CD4-positive, CD25-positive, alpha-beta regulatory T cell (primary cell): ENCODE results near the gene TNRC18. TPM values are rescaled to one million over a fixed set of nuclear protein-coding genes. Genes with fewer than 3 reads are reported as not detected.

Experiments
- ATAC-seq, 2 donors: fragments of 150-1000 bp; cut with Tn5 transposase; one replicate each; pipeline ENCODE4 v1.10.0; 2021; ENCODE audit warnings: low read depth in 2 of 2, moderate number of reproducible peaks in 2 of 2, moderate library complexity in 1 of 2
- DNase-seq, 3 donors: peaks; one replicate each; pipeline versions ENCODE4 v3.0.0 to v3.0.0-alpha.2; 2012 to 2022; ENCODE audit warnings: mixed read lengths in 1 of 3
- H3K27ac ChIP-seq: one replicate; pipeline ENCODE4 v1.7.0; 2013; ENCODE audit warnings: mild to moderate bottlenecking, low read length; ENCODE audit not compliant: insufficient read depth, poor library complexity, severe bottlenecking
- H3K27me3 ChIP-seq: one replicate; pipeline ENCODE4 v1.7.0; 2013; ENCODE audit warnings: low read length; ENCODE audit not compliant: control insufficient read depth, insufficient read depth
- H3K36me3 ChIP-seq: one replicate; pipeline ENCODE4 v1.7.0; 2013; ENCODE audit warnings: mild to moderate bottlenecking, low read length, moderate library complexity; ENCODE audit not compliant: control insufficient read depth, insufficient read depth
- H3K4me1 ChIP-seq: 2 replicates; pipeline ENCODE4 v1.7.0; 2013; ENCODE audit warnings: mild to moderate bottlenecking, low read length; ENCODE audit not compliant: insufficient read depth, control insufficient read depth, poor library complexity, severe bottlenecking
- H3K4me3 ChIP-seq: one replicate; pipeline ENCODE4 v1.7.0; 2013; ENCODE audit warnings: low read depth, mild to moderate bottlenecking, low read length, moderate library complexity
- H3K9me3 ChIP-seq, 2 experiments: 1 replicate in 1 of 2; 2 replicates in 1 of 2; pipeline ENCODE4 v1.7.0; 2013; ENCODE audit warnings: low read length in 2 of 2, mild to moderate bottlenecking in 1 of 2, moderate library complexity in 1 of 2; ENCODE audit not compliant: control insufficient read depth in 2 of 2
- H3K27ac Mint-ChIP-seq, 3 donors: one replicate each; pipeline ENCODE4 v1.8.0; 2020 to 2022; ENCODE audit warnings: mild to moderate bottlenecking in 3 of 3, mixed read lengths in 3 of 3, moderate library complexity in 2 of 3
- H3K27me3 Mint-ChIP-seq: one replicate; pipeline ENCODE4 v1.8.0; 2022; ENCODE audit warnings: mild to moderate bottlenecking, mixed read lengths
- H3K36me3 Mint-ChIP-seq: one replicate; pipeline ENCODE4 v1.8.0; 2020; ENCODE audit warnings: mixed read lengths
- H3K4me1 Mint-ChIP-seq, 4 donors: one replicate each; pipeline ENCODE4 v1.8.0; 2020 to 2022; ENCODE audit warnings: mixed read lengths in 4 of 4, mild to moderate bottlenecking in 1 of 4
- H3K4me3 Mint-ChIP-seq, 4 donors: one replicate each; pipeline ENCODE4 v1.8.0; 2020 to 2022; ENCODE audit warnings: mild to moderate bottlenecking in 4 of 4, mixed read lengths in 4 of 4, moderate library complexity in 3 of 4
- H3K9me3 Mint-ChIP-seq, 7 donors: one replicate each; pipeline ENCODE4 v1.8.0; 2020 to 2022; ENCODE audit warnings: mixed read lengths in 7 of 7, mild to moderate bottlenecking in 3 of 7, moderate library complexity in 2 of 7
- polyA plus RNA-seq, 4 donors: library from polyadenylated mRNA; unstranded; fragments of 300-500 nt; fragmentation: Illumina TruSeq; gene quantifications; one replicate each; pipeline ENCODE4 v1.2.3, GENCODE V29; 2021
- total RNA-seq: library from RNA; stranded (reverse); gene quantifications from one replicate; pipeline ENCODE4 v1.2.3, GENCODE V29; 2022

The TNRC18 gene
- total and polyA plus RNA-seq, 5 donors from 2014 or later, result 0.17 to 80.1 (median 0.60) TPM

DNA sequence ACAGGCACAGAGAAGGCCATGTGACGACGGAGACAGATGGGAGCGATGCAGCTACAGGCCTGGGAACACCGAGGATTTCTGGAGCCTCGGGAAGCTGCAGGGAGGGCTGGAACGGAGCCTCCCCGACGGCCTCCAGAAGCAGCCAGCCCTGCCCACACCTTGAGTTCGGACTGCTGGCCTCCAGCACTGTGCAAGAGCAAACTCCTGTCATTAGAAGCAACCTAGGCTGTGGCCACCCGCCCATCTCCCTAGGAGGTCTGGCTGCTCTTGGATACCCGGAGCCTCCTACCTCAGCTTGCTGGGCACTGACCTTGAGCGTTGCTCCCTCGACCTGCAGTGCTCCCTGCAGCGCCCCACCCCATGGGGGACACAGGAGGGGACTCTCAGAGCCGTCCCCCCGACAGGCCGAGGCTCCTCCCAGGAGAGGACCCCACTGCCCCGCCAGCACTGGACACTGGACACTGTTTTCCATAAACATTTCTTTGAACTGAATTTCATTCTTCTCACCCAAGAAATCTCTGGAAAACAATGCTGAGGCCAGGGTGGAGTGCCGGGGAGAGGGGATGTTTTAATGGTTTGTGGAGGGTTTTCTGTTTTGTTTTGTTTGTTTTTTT lies 22.5 kb upstream of the TNRC18 start:
- Histone ChIP-seq H3K27ac (no peak overlapping the region), H3K4me3 (no peak overlapping the region), H3K9me3 (no peaks in the 10 kb centered on the region), H3K27me3 (no peaks in the 10 kb centered on the region), H3K4me1 (no peaks in the 10 kb centered on the region), H3K36me3 (no peaks in the 10 kb centered on the region)
- H3K27ac Mint-ChIP-seq, result no peak overlapping the region
- no peak for DNase-seq
- no peak overlapping the region for H3K4me3 Mint-ChIP-seq
- no peaks in the 10 kb centered on the region for H3K4me1 Mint-ChIP-seq
- H3K36me3 Mint-ChIP-seq, result no peaks in the 10 kb centered on the region
- ATAC-seq, result no peak
- no peaks in the 10 kb centered on the region for H3K27me3 Mint-ChIP-seq
- no peaks in the 10 kb centered on the region for H3K9me3 Mint-ChIP-seq

GRCh38 chr7:5443678-5444077 lies 20.0 kb upstream of the TNRC18 start:
- no peaks in the 10 kb centered on the region for H3K4me1 ChIP-seq
- H3K9me3 ChIP-seq, result no peaks in the 10 kb centered on the region
- Mint-ChIP-seq H3K36me3 (peaks cover 3% of the 10 kb centered on the region), H3K27ac (no peak overlapping the region), H3K4me1 (no peaks in the 10 kb centered on the region), H3K9me3 (no peaks in the 10 kb centered on the region), H3K27me3 (peaks cover 5% of the 10 kb centered on the region), H3K4me3 (no peak overlapping the region)
- H3K27me3 ChIP-seq, result no peaks in the 10 kb centered on the region
- ATAC-seq (no peak), DNase-seq (no peak)
- H3K4me3 ChIP-seq, result no peak overlapping the region
- H3K36me3 ChIP-seq, result no peaks in the 10 kb centered on the region
- H3K27ac ChIP-seq, result no peak overlapping the region

DNA sequence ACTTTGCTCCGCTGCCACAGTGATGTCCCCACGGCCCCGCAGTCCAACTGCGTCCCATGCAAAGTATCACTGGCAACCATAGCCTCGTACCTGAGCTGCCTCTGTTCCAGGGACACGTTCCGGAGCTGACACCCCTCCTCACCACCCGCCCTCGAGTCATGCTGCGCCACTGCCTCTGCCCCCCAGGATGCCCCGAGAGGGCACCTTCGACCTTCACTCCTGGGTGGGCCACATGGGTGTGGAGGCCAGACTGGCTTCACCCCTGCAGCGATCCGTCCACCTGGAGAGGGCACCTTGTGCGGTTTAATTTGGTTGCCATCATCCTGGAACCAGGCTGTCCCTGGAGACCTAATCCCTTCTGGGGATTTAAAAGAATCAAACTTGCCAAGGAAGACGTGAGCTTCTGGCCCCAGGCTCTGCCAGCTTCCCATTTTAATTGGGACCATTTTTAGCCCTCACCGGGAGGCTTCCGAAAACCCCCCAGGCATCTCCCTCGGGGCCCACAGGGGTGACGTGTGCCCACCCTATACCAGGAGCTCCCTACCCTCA lies 19.2 kb upstream of the TNRC18 start:
- no peak overlapping the region for H3K4me3 Mint-ChIP-seq
- H3K4me1 Mint-ChIP-seq, result no peaks in the 10 kb centered on the region
- no peaks in the 10 kb centered on the region for H3K36me3 ChIP-seq
- H3K27me3 Mint-ChIP-seq, result peaks cover 5% of the 10 kb centered on the region
- no peaks in the 10 kb centered on the region for H3K9me3 ChIP-seq
- no peak overlapping the region for H3K27ac ChIP-seq
- no peaks in the 10 kb centered on the region for H3K4me1 ChIP-seq
- H3K9me3 Mint-ChIP-seq, result no peaks in the 10 kb centered on the region
- ATAC-seq, result no peak
- no peak overlapping the region for H3K27ac Mint-ChIP-seq
- H3K27me3 ChIP-seq, result no peaks in the 10 kb centered on the region
- H3K36me3 Mint-ChIP-seq, result peaks cover 3% of the 10 kb centered on the region
- no peak overlapping the region for H3K4me3 ChIP-seq
- no peak for DNase-seq

- ATAC-seq, result no peak
- no peaks in the 10 kb centered on the region for H3K4me1 Mint-ChIP-seq
- no peak overlapping the region for H3K27ac ChIP-seq
Observed at GRCh38 chr7:5441840-5442503, 18.3 kb upstream of the TNRC18 start.

GRCh38 chr7:5439572-5440496 lies 16.2 kb upstream of the TNRC18 start:
- H3K9me3 ChIP-seq, result no peaks in the 10 kb centered on the region
- H3K4me1 ChIP-seq, result no peaks in the 10 kb centered on the region
- no peaks in the 10 kb centered on the region for H3K27me3 ChIP-seq
- DNase-seq (no peak), ATAC-seq (no peak)
- peaks cover 5% of the 10 kb centered on the region for H3K27me3 Mint-ChIP-seq
- no peaks in the 10 kb centered on the region for H3K4me1 Mint-ChIP-seq
- H3K9me3 Mint-ChIP-seq, result peaks cover 0 to 1% (median 0%) of the 10 kb centered on the region in 7 donors
- H3K36me3 Mint-ChIP-seq, result peaks cover 9% of the 10 kb centered on the region
- H3K4me3 ChIP-seq, result no peak overlapping the region
- H3K27ac ChIP-seq, result no peak overlapping the region
- no peak overlapping the region for H3K27ac Mint-ChIP-seq
- no peak overlapping the region for H3K4me3 Mint-ChIP-seq
- no peaks in the 10 kb centered on the region for H3K36me3 ChIP-seq

More at GRCh38 chr7:5441840-5442503, 18.3 kb upstream of the TNRC18 start:
- H3K36me3 Mint-ChIP-seq, result peaks cover 9% of the 10 kb centered on the region
- H3K27me3 Mint-ChIP-seq, result peaks cover 5% of the 10 kb centered on the region
- no peak overlapping the region for H3K27ac Mint-ChIP-seq
- H3K9me3 Mint-ChIP-seq, result no peaks in the 10 kb centered on the region
- DNase-seq, result no peak
- Histone ChIP-seq H3K9me3 (no peaks in the 10 kb centered on the region), H3K4me1 (no peaks in the 10 kb centered on the region), H3K27me3 (no peaks in the 10 kb centered on the region), H3K4me3 (no peak overlapping the region), H3K36me3 (no peaks in the 10 kb centered on the region)
- no peak overlapping the region for H3K4me3 Mint-ChIP-seq

GRCh38 chr7:5439209-5439571 lies 15.6 kb upstream of the TNRC18 start:
- Mint-ChIP-seq H3K27ac (no peak overlapping the region), H3K36me3 (peaks cover 9% of the 10 kb centered on the region), H3K4me3 (no peak overlapping the region), H3K4me1 (no peaks in the 10 kb centered on the region), H3K9me3 (peaks cover 0 to 1% (median 0%) of the 10 kb centered on the region in 7 donors), H3K27me3 (peaks cover 5% of the 10 kb centered on the region)
- Histone ChIP-seq H3K27me3 (no peaks in the 10 kb centered on the region), H3K4me1 (no peaks in the 10 kb centered on the region), H3K36me3 (no peaks in the 10 kb centered on the region), H3K4me3 (no peak overlapping the region), H3K27ac (no peak overlapping the region), H3K9me3 (no peaks in the 10 kb centered on the region)
- ATAC-seq, result no peak
- no peak for DNase-seq

DNA sequence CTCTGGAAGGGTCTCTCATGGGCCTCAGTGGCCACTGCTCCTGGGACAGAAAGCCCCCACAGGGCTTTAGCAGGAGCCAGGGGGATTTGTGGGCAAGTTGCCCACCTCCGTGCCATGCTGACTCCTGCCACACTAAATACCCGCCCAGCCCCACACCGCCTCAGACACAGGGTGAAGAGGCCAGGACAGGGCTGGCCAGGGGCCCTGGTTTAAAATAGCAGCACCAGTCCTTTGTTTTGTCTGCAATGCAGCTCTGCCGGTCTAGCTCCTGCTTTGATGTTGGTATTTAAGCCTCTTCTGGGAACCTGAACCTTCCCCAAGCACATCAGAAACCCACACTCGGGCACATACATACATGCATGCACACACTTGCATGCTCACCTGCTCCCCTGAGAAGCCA lies 14.4 kb upstream of the TNRC18 start:
- H3K9me3 ChIP-seq, result no peaks in the 10 kb centered on the region
- DNase-seq, result no peak
- H3K4me3 ChIP-seq, result no peak overlapping the region
- H3K27ac ChIP-seq, result no peak overlapping the region
- no peaks in the 10 kb centered on the region for H3K4me1 ChIP-seq
- no peak for ATAC-seq
- Mint-ChIP-seq H3K36me3 (peaks cover 13% of the 10 kb centered on the region), H3K27ac (no peak overlapping the region), H3K4me1 (no peaks in the 10 kb centered on the region), H3K9me3 (peaks cover 0 to 4% (median 0%) of the 10 kb centered on the region in 7 donors), H3K27me3 (peaks cover 6% of the 10 kb centered on the region), H3K4me3 (no peak overlapping the region)
- H3K27me3 ChIP-seq, result peaks cover 3% of the 10 kb centered on the region
- H3K36me3 ChIP-seq, result no peaks in the 10 kb centered on the region
